Neural progenitor cell (in vitro differentiated cells): ENCODE results near the gene SLC1A4. TPM values are rescaled to one million over a fixed set of nuclear protein-coding genes. Genes with fewer than 3 reads are reported as not detected.

Experiments
- DNase-seq: peaks from one replicate; pipeline ENCODE4 v3.0.0-alpha.2; 2016; ENCODE audit warnings: low spot score
- H2AFZ ChIP-seq: fragments of 200-600 bp; sonication (generic); replicated peaks from 2 replicates; pipeline ENCODE4 v1.6.1; 2016; ENCODE audit warnings: antibody characterized with exemption
- H3F3A ChIP-seq: fragments of 200-600 bp; sonication (generic); 2 replicates; pipeline ENCODE4 v1.6.1; 2016; ENCODE audit warnings: antibody characterized with exemption, low read depth
- H3K27ac ChIP-seq: fragments of 200-600 bp; sonication (generic); 2 replicates; pipeline ENCODE4 v1.5.1; 2016; ENCODE audit warnings: mild to moderate bottlenecking
- H3K27me3 ChIP-seq: fragments of 200-600 bp; sonication (generic); 2 replicates; pipeline ENCODE4 v1.6.1; 2016; ENCODE audit warnings: mild to moderate bottlenecking, moderate library complexity
- H3K36me3 ChIP-seq: fragments of 200-600 bp; sonication (generic); 2 replicates; pipeline ENCODE4 v1.5.1; 2016
- H3K4me1 ChIP-seq: fragments of 200-600 bp; sonication (generic); 2 replicates; pipeline ENCODE4 v1.6.1; 2016; ENCODE audit warnings: mixed run types
- H3K4me2 ChIP-seq: fragments of 200-600 bp; sonication (generic); 2 replicates; pipeline ENCODE4 v1.6.1; 2016
- H3K4me3 ChIP-seq: fragments of 200-600 bp; sonication (generic); 2 replicates; pipeline ENCODE4 v1.5.1; 2016
- H3K79me2 ChIP-seq: fragments of 200-600 bp; sonication (generic); 2 replicates; pipeline ENCODE4 v1.6.1; 2016; ENCODE audit warnings: low read depth
- H3K9ac ChIP-seq: fragments of 200-600 bp; sonication (generic); 2 replicates; pipeline ENCODE4 v1.6.1; 2016
- H3K9me3 ChIP-seq: fragments of 200-600 bp; sonication (generic); 2 replicates; pipeline ENCODE4 v1.5.1; 2016; ENCODE audit warnings: low read depth
- H4K20me1 ChIP-seq: fragments of 200-600 bp; sonication (generic); 2 replicates; pipeline ENCODE4 v1.6.1; 2016; ENCODE audit warnings: low read depth
- H3K27ac Mint-ChIP-seq: 3 replicates; pipeline ENCODE4 v1.8.0; 2021; ENCODE audit warnings: mixed read lengths
- H3K27me3 Mint-ChIP-seq: 2 replicates; pipeline ENCODE4 v1.8.0; 2022; ENCODE audit warnings: low read depth, mild to moderate bottlenecking, inconsistent platforms, moderate library complexity, mixed read lengths; ENCODE audit not compliant: insufficient read depth
- H3K36me3 Mint-ChIP-seq: 3 replicates; pipeline ENCODE4 v1.8.0; 2021; ENCODE audit warnings: mixed read lengths
- H3K4me1 Mint-ChIP-seq: 3 replicates; pipeline ENCODE4 v1.8.0; 2021; ENCODE audit warnings: mixed read lengths
- H3K4me3 Mint-ChIP-seq: 3 replicates; pipeline ENCODE4 v1.8.0; 2021; ENCODE audit warnings: mild to moderate bottlenecking, moderate library complexity, mixed read lengths
- H3K9me3 Mint-ChIP-seq: 3 replicates; pipeline ENCODE4 v1.8.0; 2020; ENCODE audit warnings: mixed read lengths
- CTCF ChIP-seq: fragments of 200-600 bp; sonication (generic); IDR thresholded peaks from 2 replicates; pipeline ENCODE4 v1.5.1; 2017; ENCODE audit warnings: antibody characterized with exemption, mild to moderate bottlenecking
- EZH2 ChIP-seq: fragments of 200-600 bp; sonication (generic); IDR thresholded peaks from 2 replicates; pipeline ENCODE4 v1.6.1; 2017; ENCODE audit warnings: antibody characterized with exemption, mild to moderate bottlenecking, moderate library complexity
- EZH2phosphoT487 ChIP-seq: fragments of 200-600 bp; sonication (generic); IDR thresholded peaks from 2 replicates; pipeline ENCODE4 v1.6.1; 2017; ENCODE audit warnings: antibody characterized with exemption
- total RNA-seq: library from RNA; depleted of rRNA; stranded (reverse); fragments of >200 nt; gene quantifications from 2 replicates; pipeline ENCODE4 v1.2.3, GENCODE V29; 2015; ENCODE audit warnings: low replicate concordance

SLC1A4 gene
- total RNA-seq, 1 donor from 2014 or later: 1.3 TPM

- no peak overlapping the region for H3K4me3 Mint-ChIP-seq
- DNase-seq: no peak
- peaks cover 3% of the 10 kb centered on the region for H3K4me1 Mint-ChIP-seq
- H3K27ac Mint-ChIP-seq: no peak overlapping the region
- no peak overlapping the region for H3K9ac ChIP-seq
- peaks cover 14% of the 10 kb centered on the region for H3K27me3 ChIP-seq
- peaks cover 6% of the 10 kb centered on the region for H4K20me1 ChIP-seq
- no peaks in the 10 kb centered on the region for H3K9me3 ChIP-seq
- TF ChIP-seq EZH2: no peak
- no peak overlapping the region for H3K4me2 ChIP-seq
- H3K9me3 Mint-ChIP-seq: no peaks in the 10 kb centered on the region
- H3K79me2 ChIP-seq: no peaks in the 10 kb centered on the region
- H3K36me3 ChIP-seq: no peaks in the 10 kb centered on the region
- H3K27ac ChIP-seq: no peak overlapping the region
- H3K27me3 Mint-ChIP-seq: no peaks in the 10 kb centered on the region
- H3K4me3 ChIP-seq: no peak overlapping the region
- H3K36me3 Mint-ChIP-seq: no peaks in the 10 kb centered on the region
- H2AFZ ChIP-seq: no peak overlapping the region
- no peaks in the 10 kb centered on the region for H3K4me1 ChIP-seq
- H3F3A ChIP-seq: no peaks in the 10 kb centered on the region
Measured at GRCh38 chr2:64996871-64997307, 7.7 kb downstream of the SLC1A4 start.

GRCh38 chr2:64998658-64999061 is 9.5 kb downstream of the SLC1A4 start:
- TF ChIP-seq EZH2 (no peak), CTCF (no peak)
- Mint-ChIP-seq H3K4me1 (peaks cover 3% of the 10 kb centered on the region), H3K9me3 (no peaks in the 10 kb centered on the region), H3K27me3 (no peaks in the 10 kb centered on the region), H3K4me3 (no peak overlapping the region), H3K36me3 (no peaks in the 10 kb centered on the region), H3K27ac (no peak overlapping the region)
- Histone ChIP-seq H3F3A (no peaks in the 10 kb centered on the region), H3K9me3 (no peaks in the 10 kb centered on the region), H3K27me3 (no peaks in the 10 kb centered on the region), H3K36me3 (no peaks in the 10 kb centered on the region), H3K4me1 (no peaks in the 10 kb centered on the region), H3K9ac (no peak overlapping the region), H3K79me2 (no peaks in the 10 kb centered on the region), H3K27ac (no peak overlapping the region), H2AFZ (no peak overlapping the region), H4K20me1 (peaks cover 6% of the 10 kb centered on the region), H3K4me3 (no peak overlapping the region), H3K4me2 (no peak overlapping the region)
- DNase-seq: no peak

GRCh38 chr2:64999754-65000153 is 10.6 kb downstream of the SLC1A4 start:
- H3K4me1 ChIP-seq: no peaks in the 10 kb centered on the region

DNA sequence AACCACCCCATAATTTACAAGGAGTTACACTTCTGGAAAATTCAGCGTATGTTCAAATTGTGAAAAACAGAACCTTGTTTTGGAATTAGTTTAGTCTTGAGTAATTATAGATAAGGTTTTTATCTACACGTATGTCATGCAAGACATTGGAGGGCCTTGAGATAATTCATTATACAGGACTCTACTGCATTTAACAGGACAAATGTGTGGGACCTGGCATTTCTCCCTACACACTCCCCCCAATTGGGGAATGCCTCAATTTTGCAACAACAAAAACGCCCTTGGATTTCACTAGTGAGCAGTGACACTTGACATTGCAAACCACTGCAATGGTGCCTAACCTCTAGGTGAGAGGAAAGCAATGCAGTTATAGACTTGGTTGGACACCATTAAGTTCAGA is 11.4 kb downstream of the SLC1A4 start:
- H2AFZ ChIP-seq: no peak overlapping the region
- H4K20me1 ChIP-seq: peaks cover 6% of the 10 kb centered on the region
- H3K36me3 ChIP-seq: no peaks in the 10 kb centered on the region
- H3K4me3 ChIP-seq: no peak overlapping the region
- no peak overlapping the region for H3K4me3 Mint-ChIP-seq
- no peaks in the 10 kb centered on the region for H3F3A ChIP-seq
- TF ChIP-seq EZH2 (no peak), EZH2phosphoT487 (no peak)
- H3K36me3 Mint-ChIP-seq: no peaks in the 10 kb centered on the region
- no peak overlapping the region for H3K27ac Mint-ChIP-seq
- no peaks in the 10 kb centered on the region for H3K9me3 Mint-ChIP-seq
- peaks cover 3% of the 10 kb centered on the region for H3K4me1 Mint-ChIP-seq
- H3K27ac ChIP-seq: no peak overlapping the region
- DNase-seq: no peak
- no peaks in the 10 kb centered on the region for H3K9me3 ChIP-seq
- H3K27me3 ChIP-seq: no peaks in the 10 kb centered on the region
- H3K27me3 Mint-ChIP-seq: no peaks in the 10 kb centered on the region
- H3K79me2 ChIP-seq: no peaks in the 10 kb centered on the region
- H3K4me1 ChIP-seq: no peaks in the 10 kb centered on the region
- H3K4me2 ChIP-seq: no peak overlapping the region
- no peak overlapping the region for H3K9ac ChIP-seq

More at GRCh38 chr2:64999754-65000153, 10.6 kb downstream of the SLC1A4 start:
- H2AFZ ChIP-seq: no peak overlapping the region
- H3K4me3 ChIP-seq: no peak overlapping the region
- Mint-ChIP-seq H3K4me1 (peaks cover 3% of the 10 kb centered on the region), H3K9me3 (no peaks in the 10 kb centered on the region), H3K27me3 (no peaks in the 10 kb centered on the region), H3K36me3 (no peaks in the 10 kb centered on the region), H3K27ac (no peak overlapping the region), H3K4me3 (no peak overlapping the region)
- H3K27ac ChIP-seq: no peak overlapping the region
- H3K27me3 ChIP-seq: no peaks in the 10 kb centered on the region
- DNase-seq: no peak
- no peak overlapping the region for H3K9ac ChIP-seq
- TF ChIP-seq EZH2phosphoT487 (no peak), CTCF (no peak), EZH2 (no peak)
- H3K36me3 ChIP-seq: no peaks in the 10 kb centered on the region
- H3F3A ChIP-seq: no peaks in the 10 kb centered on the region
- peaks cover 6% of the 10 kb centered on the region for H4K20me1 ChIP-seq
- no peaks in the 10 kb centered on the region for H3K79me2 ChIP-seq
- no peaks in the 10 kb centered on the region for H3K9me3 ChIP-seq
- no peak overlapping the region for H3K4me2 ChIP-seq
